ENCODE measurements around the gene FCHSD2.
"Not testable (repeated sequence)": the region's sequence is repeated elsewhere in the genome, so short reads cannot be mapped to it uniquely, and the experiment has no call there.

FCHSD2 gene

DNA sequence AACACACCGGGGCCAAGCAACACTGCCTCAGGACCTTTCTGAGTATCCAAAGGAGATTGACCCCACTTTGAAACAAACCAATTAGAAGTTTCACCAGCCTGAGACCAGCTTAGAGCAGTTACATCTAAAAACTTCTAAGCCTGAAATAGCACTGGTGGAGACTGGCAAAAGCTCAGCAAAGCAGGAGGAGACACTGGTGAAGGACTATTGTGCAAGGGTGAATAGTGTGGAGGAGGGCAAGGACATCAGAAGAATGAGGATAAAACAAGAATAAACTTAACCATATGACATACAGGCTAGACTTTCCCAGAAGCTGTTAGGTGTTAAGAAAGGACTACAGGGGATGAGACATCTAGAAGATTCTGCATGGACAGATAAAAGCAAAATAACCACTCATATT lies 152.4 kb downstream of the FCHSD2 start:
- H3K4me3 ChIP-seq (ENCODE audit: low read depth, low read length), result no peak overlapping the region
- TF ChIP-seq, protein P1, sequence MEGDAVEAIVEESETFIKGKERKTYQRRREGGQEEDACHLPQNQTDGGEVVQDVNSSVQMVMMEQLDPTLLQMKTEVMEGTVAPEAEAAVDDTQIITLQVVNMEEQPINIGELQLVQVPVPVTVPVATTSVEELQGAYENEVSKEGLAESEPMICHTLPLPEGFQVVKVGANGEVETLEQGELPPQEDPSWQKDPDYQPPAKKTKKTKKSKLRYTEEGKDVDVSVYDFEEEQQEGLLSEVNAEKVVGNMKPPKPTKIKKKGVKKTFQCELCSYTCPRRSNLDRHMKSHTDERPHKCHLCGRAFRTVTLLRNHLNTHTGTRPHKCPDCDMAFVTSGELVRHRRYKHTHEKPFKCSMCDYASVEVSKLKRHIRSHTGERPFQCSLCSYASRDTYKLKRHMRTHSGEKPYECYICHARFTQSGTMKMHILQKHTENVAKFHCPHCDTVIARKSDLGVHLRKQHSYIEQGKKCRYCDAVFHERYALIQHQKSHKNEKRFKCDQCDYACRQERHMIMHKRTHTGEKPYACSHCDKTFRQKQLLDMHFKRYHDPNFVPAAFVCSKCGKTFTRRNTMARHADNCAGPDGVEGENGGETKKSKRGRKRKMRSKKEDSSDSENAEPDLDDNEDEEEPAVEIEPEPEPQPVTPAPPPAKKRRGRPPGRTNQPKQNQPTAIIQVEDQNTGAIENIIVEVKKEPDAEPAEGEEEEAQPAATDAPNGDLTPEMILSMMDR (IDR thresholded peaks at IDR 0.05; ENCODE audit: low read depth, low read length), result no peak

- TF ChIP-seq, protein P1 (IDR thresholded peaks at IDR 0.05; ENCODE audit: low read depth, low read length), result no peak
- H3K4me3 ChIP-seq (ENCODE audit: low read depth, low read length), result no peak overlapping the region
Measured at GRCh38 chr11:72988821-72989220, 153.3 kb downstream of the FCHSD2 start.

- TF ChIP-seq, protein P1 (IDR thresholded peaks at IDR 0.05; ENCODE audit: low read depth, low read length), result no peak
- H3K4me3 ChIP-seq (ENCODE audit: low read depth, low read length), result no peak overlapping the region
Measured at GRCh38 chr11:72985645-72986044, 156.5 kb downstream of the FCHSD2 start.

GRCh38 chr11:72984453-72985077 lies 157.6 kb downstream of the FCHSD2 start:
- TF ChIP-seq, protein P1 (IDR thresholded peaks at IDR 0.05; ENCODE audit: low read depth, low read length), result no peak
- H3K4me3 ChIP-seq (ENCODE audit: low read depth, low read length), result no peak overlapping the region

DNA sequence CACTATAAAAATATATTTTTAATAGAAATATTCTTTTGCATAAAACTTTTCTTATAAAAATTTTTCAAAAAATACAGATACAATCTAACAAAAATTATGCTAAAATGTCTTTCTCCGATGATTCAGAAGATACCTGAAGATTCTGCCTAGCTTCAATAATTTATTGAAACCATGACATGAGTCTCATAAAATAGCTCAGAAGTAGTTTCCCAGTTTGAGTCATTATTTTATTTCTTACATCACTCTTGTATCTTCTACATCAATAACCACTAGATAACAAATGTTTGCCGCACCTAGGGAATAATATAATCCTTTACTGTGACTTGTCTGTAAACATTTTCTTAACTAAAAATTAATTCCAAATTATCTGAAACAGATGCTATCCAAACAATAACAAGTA lies 158.6 kb downstream of the FCHSD2 start:
- no peak overlapping the region for H3K4me3 ChIP-seq (ENCODE audit: low read depth, low read length)
- TF ChIP-seq, protein P1 (IDR thresholded peaks at IDR 0.05; ENCODE audit: low read depth, low read length), result no peak

- TF ChIP-seq, protein P1 (IDR thresholded peaks at IDR 0.05; ENCODE audit: low read depth, low read length), result no peak
- no peak overlapping the region for H3K4me3 ChIP-seq (ENCODE audit: low read depth, low read length)
Measured at GRCh38 chr11:72981971-72982685, 160.0 kb downstream of the FCHSD2 start.

DNA sequence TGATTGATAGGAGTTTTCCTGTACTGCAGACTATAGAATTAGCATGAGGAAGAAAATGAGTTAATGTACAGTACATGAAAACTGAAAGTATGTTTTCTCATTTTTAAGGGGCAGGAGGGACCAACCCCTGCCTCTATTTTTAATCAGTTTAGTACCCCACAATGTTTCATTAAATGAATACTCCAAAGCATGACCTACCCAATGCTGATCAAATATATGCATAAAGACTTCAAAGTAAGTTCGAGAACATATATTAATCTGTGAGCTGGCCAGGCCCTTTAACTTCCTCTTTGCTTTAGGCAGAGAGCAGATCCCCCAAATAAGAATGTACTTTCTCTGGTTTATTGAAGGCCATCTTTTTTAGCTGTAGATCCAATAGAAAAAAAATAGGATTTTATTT lies 161.0 kb downstream of the FCHSD2 start:
- TF ChIP-seq, protein P1 (IDR thresholded peaks at IDR 0.05; ENCODE audit: low read depth, low read length), result no peak
- no peak overlapping the region for H3K4me3 ChIP-seq (ENCODE audit: low read depth, low read length)

DNA sequence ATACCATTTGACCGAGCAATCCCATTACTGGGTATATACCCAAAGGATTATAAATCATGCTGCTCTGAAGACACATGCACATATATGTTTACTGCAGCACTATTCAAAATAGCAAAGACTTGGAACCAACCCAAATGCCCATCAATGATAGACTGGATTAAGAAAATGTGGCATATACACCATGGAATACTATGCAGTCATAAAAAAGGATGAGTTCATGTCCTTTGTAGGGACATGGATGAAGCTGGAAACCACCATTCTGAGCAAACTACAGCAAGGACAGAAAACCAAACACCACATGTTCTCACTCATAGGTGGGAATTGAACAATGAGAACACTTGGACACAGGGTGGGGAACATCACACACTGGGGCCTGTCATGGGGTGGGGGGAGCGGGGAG lies 164.3 kb downstream of the FCHSD2 start:
- not testable (repeated sequence) for H3K4me3 ChIP-seq (ENCODE audit: low read depth, low read length)

GRCh38 chr11:72976522-72976892 lies 165.6 kb downstream of the FCHSD2 start:
- H3K4me3 ChIP-seq (ENCODE audit: low read depth, low read length), result not testable (repeated sequence)

All from WI38 (cell line).